Liver (tissue), 9 donors: ENCODE results near the gene C1GALT1. TPM values are rescaled to one million over a fixed set of nuclear protein-coding genes. Genes with fewer than 3 reads are reported as not detected.
"Not testable (repeated sequence)": the region's sequence is repeated elsewhere in the genome, so short reads cannot be mapped to it uniquely, and the experiment has no call there.

Experiments
- DNase-seq: peaks from one replicate; pipeline ENCODE4 v3.0.0-alpha.2; 2017; ENCODE audit warnings: low spot score
- H3K27ac ChIP-seq, 2 donors: one replicate each; pipeline ENCODE4 v1.7.0; 2013; ENCODE audit warnings: inconsistent platforms in 2 of 2, low read length in 2 of 2, control low read depth in 1 of 2, low read depth in 1 of 2, mild to moderate bottlenecking in 1 of 2
- H3K27me3 ChIP-seq, 4 donors: one replicate each; pipeline versions ENCODE4 v1.6.1 to v1.7.0; 2013; ENCODE audit warnings: low read length in 3 of 4, inconsistent platforms in 1 of 4, mild to moderate bottlenecking in 1 of 4, moderate library complexity in 1 of 4; ENCODE audit not compliant: control insufficient read depth in 4 of 4, insufficient read depth in 4 of 4
- H3K36me3 ChIP-seq, 4 donors: one replicate each; pipeline versions ENCODE4 v1.6.1 to v1.7.0; 2013; ENCODE audit warnings: low read length in 3 of 4, mild to moderate bottlenecking in 3 of 4, low read depth in 1 of 4, moderate library complexity in 1 of 4; ENCODE audit not compliant: control insufficient read depth in 4 of 4, insufficient read depth in 3 of 4
- H3K4me1 ChIP-seq, 4 donors: one replicate each; pipeline versions ENCODE4 v1.6.1 to v1.7.0; 2013; ENCODE audit warnings: low read length in 3 of 4, mild to moderate bottlenecking in 3 of 4, moderate library complexity in 1 of 4; ENCODE audit not compliant: control insufficient read depth in 4 of 4, insufficient read depth in 4 of 4
- H3K4me3 ChIP-seq, 3 donors: one replicate each; pipeline versions ENCODE4 v1.6.1 to v1.7.0; 2013; ENCODE audit warnings: low read length in 3 of 3, control low read depth in 1 of 3, low read depth in 1 of 3, mild to moderate bottlenecking in 1 of 3
- H3K9ac ChIP-seq, 2 donors: one replicate each; pipeline ENCODE4 v1.7.0; 2013; ENCODE audit warnings: low read length in 2 of 2, mild to moderate bottlenecking in 2 of 2, moderate library complexity in 2 of 2, control low read depth in 1 of 2, low read depth in 1 of 2
- H3K9me3 ChIP-seq, 4 donors: one replicate each; pipeline versions ENCODE4 v1.6.1 to v1.7.0; 2013; ENCODE audit warnings: low read length in 3 of 4; ENCODE audit not compliant: control insufficient read depth in 4 of 4
- FOXA1 ChIP-seq: IDR thresholded peaks from 2 replicates; pipeline ENCODE4 v1.6.1; 2016; ENCODE audit warnings: antibody characterized with exemption
- FOXA2 ChIP-seq: IDR thresholded peaks from 2 replicates; pipeline ENCODE4 v1.6.1; 2016; ENCODE audit warnings: antibody characterized with exemption
- HNF4A ChIP-seq, 2 donors: conservative IDR thresholded peaks; 2 replicates each; pipeline ENCODE4 v1.6.1; 2016; ENCODE audit warnings: antibody characterized with exemption in 2 of 2, mild to moderate bottlenecking in 2 of 2
- JUND ChIP-seq, 2 donors: IDR thresholded peaks; 2 replicates each; pipeline ENCODE4 v1.6.1; 2016; ENCODE audit warnings: antibody characterized with exemption in 2 of 2
- RXRA ChIP-seq, 2 donors: IDR thresholded peaks; 2 replicates each; pipeline ENCODE4 v1.6.1; 2017 to 2018; ENCODE audit warnings: antibody characterized with exemption in 2 of 2, mild to moderate bottlenecking in 1 of 2
- SP1 ChIP-seq: IDR thresholded peaks from 2 replicates; pipeline ENCODE4 v1.6.1; 2018; ENCODE audit warnings: antibody characterized with exemption, mild to moderate bottlenecking
- TAF1 ChIP-seq: conservative IDR thresholded peaks from 2 replicates; pipeline ENCODE4 v1.6.1; 2016; ENCODE audit warnings: antibody characterized with exemption, mild to moderate bottlenecking
- YY1 ChIP-seq: IDR thresholded peaks from 2 replicates; pipeline ENCODE4 v1.6.1; 2016; ENCODE audit warnings: antibody characterized with exemption, mild to moderate bottlenecking
- ZBTB33 ChIP-seq: IDR thresholded peaks from 2 replicates; pipeline ENCODE4 v1.6.1; 2016; ENCODE audit warnings: antibody characterized with exemption
- WGBS: extraction: QIAGEN DNeasy Blood & Tissue Kit; methylation state at CpG from one replicate; pipeline ENCODE4 v1.1.7; 2013; 5-methylcytosine and 5-hydroxymethylcytosine counted together
- polyA plus RNA-seq, 2 donors: library from polyadenylated mRNA; stranded (reverse) in 1 of 2; unstranded in 1 of 2; fragments of 200-250 nt in 1 of 2; fragments of >200 nt in 1 of 2; fragmentation: Nextera tagmentation in 1 of 2; extraction: Ambion mirVana in 1 of 2; gene quantifications; one replicate each; pipeline versions ENCODE4 v1.2.1 to v1.2.3, GENCODE V29; 2013 to 2015
- total RNA-seq, 2 donors: library from RNA; depleted of rRNA; stranded (reverse); fragments of >200 nt; gene quantifications; one replicate each; pipeline ENCODE4 v1.2.3, GENCODE V29; 2014
- TF ChIP-seq, protein P1 (sequence below): IDR thresholded peaks from 2 replicates; pipeline ENCODE4 v1.6.1; 2016; ENCODE audit warnings: antibody characterized with exemption
- TF ChIP-seq, protein P2 (sequence below): fragments of 150-350 bp; IDR thresholded peaks from 2 replicates; pipeline ENCODE4 v1.5.1; 2017; ENCODE audit warnings: improper control_type of control experiment, low read depth, low read length; ENCODE audit not compliant: missing input control
- donor health status: healthy.
- donor health status: healthy.
- donor health status: healthy.
- donor health status: healthy.
- donor health status: healthy.

The C1GALT1 gene
- total and polyA plus RNA-seq, 4 donors: 5.6 to 28.6 (median 12.5) TPM

GRCh38 chr7:7134046-7134445, 48.3 kb upstream of the C1GALT1 start:
- no peak for DNase-seq
- TF ChIP-seq, protein P1, sequence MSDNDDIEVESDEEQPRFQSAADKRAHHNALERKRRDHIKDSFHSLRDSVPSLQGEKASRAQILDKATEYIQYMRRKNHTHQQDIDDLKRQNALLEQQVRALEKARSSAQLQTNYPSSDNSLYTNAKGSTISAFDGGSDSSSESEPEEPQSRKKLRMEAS: no peak
- no peak for TF ChIP-seq FOXA2
- TF ChIP-seq YY1: no peak
- TF ChIP-seq, protein P2, sequence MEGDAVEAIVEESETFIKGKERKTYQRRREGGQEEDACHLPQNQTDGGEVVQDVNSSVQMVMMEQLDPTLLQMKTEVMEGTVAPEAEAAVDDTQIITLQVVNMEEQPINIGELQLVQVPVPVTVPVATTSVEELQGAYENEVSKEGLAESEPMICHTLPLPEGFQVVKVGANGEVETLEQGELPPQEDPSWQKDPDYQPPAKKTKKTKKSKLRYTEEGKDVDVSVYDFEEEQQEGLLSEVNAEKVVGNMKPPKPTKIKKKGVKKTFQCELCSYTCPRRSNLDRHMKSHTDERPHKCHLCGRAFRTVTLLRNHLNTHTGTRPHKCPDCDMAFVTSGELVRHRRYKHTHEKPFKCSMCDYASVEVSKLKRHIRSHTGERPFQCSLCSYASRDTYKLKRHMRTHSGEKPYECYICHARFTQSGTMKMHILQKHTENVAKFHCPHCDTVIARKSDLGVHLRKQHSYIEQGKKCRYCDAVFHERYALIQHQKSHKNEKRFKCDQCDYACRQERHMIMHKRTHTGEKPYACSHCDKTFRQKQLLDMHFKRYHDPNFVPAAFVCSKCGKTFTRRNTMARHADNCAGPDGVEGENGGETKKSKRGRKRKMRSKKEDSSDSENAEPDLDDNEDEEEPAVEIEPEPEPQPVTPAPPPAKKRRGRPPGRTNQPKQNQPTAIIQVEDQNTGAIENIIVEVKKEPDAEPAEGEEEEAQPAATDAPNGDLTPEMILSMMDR: no peak
- TF ChIP-seq JUND (IDR thresholded peaks at IDR 0.05): no peak
- H3K36me3 ChIP-seq: no peaks in the 10 kb centered on the region
- no peak overlapping the region for H3K27ac ChIP-seq
- WGBS: 84% methylated on average over 2 of the region's 2 CpGs
- peaks cover 0 to 2% (median 0%) of the 10 kb centered on the region in 4 donors for H3K27me3 ChIP-seq
- no peak overlapping the region for H3K4me3 ChIP-seq
- H3K9me3 ChIP-seq: peaks cover 0 to 3% (median 0%) of the 10 kb centered on the region in 4 donors
- peaks cover 0 to 15% (median 13%) of the 10 kb centered on the region in 4 donors for H3K4me1 ChIP-seq
- H3K9ac ChIP-seq: no peak overlapping the region

DNA sequence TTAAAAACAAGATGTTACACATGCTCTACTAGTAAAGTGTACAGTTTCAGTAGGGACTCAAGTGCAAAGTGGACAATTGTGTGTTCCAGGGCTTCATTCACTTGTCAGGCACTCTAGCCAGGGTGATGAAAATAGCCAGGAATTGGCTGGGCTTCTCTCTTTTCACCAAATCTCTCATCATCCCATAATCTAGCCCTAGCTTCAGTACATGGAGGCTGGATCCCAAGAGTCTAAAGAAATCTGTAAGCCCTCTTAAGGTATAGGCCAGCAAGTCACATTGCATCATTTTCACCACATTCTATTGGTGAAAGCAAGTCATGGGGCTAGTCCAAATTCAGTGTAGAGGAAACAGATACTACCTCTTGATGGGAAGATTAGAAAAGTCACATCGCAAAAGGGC, 47.3 kb upstream of the C1GALT1 start:
- DNase-seq: no peak
- Histone ChIP-seq H3K36me3 (no peaks in the 10 kb centered on the region), H3K27ac (no peak overlapping the region), H3K4me1 (peaks cover 0 to 15% (median 13%) of the 10 kb centered on the region in 4 donors), H3K27me3 (no peaks in the 10 kb centered on the region), H3K9ac (no peak overlapping the region), H3K9me3 (peaks cover 0 to 3% (median 0%) of the 10 kb centered on the region in 4 donors), H3K4me3 (no peak overlapping the region)
- TF ChIP-seq TAF1: no peak
- 92% methylated on average over 1 of the region's 1 CpG for WGBS

GRCh38 chr7:7135924-7136323, 46.4 kb upstream of the C1GALT1 start:
- not testable (repeated sequence) for H3K4me3 ChIP-seq, H3K9ac ChIP-seq, H3K36me3 ChIP-seq, H3K27me3 ChIP-seq, H3K9me3 ChIP-seq, DNase-seq
- Histone ChIP-seq H3K27ac (peak overlapping the region in 1 of 2 donors; percentile 20), H3K4me1 (peaks cover 0 to 15% (median 13%) of the 10 kb centered on the region in 4 donors)
- WGBS: 90% methylated on average over 1 of the region's 1 CpG

DNA sequence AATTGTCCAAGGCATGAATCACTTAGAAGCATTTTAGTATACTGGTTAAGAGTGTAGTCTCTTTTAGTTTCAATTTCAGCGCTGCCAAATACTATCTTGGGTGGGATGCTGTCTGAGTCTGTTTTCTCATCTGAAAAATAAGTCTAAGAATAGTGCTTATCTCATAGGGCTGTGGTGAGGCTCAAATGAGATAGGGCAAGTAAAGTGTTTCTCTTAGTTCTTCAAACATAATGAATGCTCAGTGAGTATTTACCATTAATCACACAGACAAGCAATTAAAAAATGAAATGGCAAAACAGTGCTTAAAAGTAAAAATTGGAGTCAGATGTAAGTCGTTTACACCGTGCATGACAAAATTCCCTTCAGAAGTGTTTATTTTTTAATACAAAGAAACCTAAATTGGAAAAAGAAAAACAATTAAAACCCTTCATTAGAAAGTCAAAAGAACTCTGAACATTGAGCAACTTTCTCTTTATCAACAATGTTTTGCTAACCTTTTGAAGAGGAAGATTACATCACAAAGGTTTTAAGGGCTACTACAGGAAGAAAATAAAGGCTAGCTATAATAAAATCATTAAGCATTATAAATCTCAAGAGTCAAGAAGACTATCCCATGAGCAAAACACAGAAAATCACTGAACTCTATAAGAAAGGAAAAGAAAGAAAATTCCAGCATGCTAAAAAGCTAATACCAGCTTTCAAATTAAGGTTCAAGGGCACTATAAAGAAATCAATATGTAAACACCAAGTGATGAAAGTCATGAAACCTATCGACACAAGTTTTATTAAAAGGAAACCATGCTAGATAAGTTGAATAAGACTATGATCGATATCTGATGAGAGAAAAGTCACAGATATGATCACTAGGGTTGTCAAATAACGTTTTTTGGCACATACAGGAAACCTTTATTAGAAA, 45.6 kb upstream of the C1GALT1 start:
- H3K9me3 ChIP-seq: peaks cover 0 to 3% (median 0%) of the 10 kb centered on the region in 4 donors
- 28% methylated on average over 6 of the region's 6 CpGs for WGBS
- no peak for TF ChIP-seq SP1
- TF ChIP-seq JUND (IDR thresholded peaks at IDR 0.05): peak in 1 of 2 donors; percentile 42
- TF ChIP-seq, protein P1: peak; percentile 32
- peak; percentile 57 to 60 for TF ChIP-seq HNF4A (conservative IDR thresholded peaks at IDR 0.05)
- TF ChIP-seq ZBTB33: peak; percentile 53
- peak in 1 of 2 donors; percentile 18 for TF ChIP-seq RXRA (IDR thresholded peaks at IDR 0.05)
- TF ChIP-seq FOXA1: no peak
- peak; percentile 64 for TF ChIP-seq FOXA2
- no peaks in the 10 kb centered on the region for H3K27me3 ChIP-seq
- peaks cover 0 to 15% (median 13%) of the 10 kb centered on the region in 4 donors for H3K4me1 ChIP-seq
- H3K9ac ChIP-seq: no peak overlapping the region
- no peak overlapping the region for H3K4me3 ChIP-seq
- H3K36me3 ChIP-seq: no peaks in the 10 kb centered on the region
- DNase-seq: no peak
- H3K27ac ChIP-seq: peak overlapping the region in 1 of 2 donors; percentile 20
